Measurements from ENCODE around the gene GNRH2. TPM values are rescaled to one million over a fixed set of nuclear protein-coding genes. Genes with fewer than 3 reads are reported as not detected.

Gene GNRH2
- not detected in 2 replicates for polyA plus RNA-seq

DNA sequence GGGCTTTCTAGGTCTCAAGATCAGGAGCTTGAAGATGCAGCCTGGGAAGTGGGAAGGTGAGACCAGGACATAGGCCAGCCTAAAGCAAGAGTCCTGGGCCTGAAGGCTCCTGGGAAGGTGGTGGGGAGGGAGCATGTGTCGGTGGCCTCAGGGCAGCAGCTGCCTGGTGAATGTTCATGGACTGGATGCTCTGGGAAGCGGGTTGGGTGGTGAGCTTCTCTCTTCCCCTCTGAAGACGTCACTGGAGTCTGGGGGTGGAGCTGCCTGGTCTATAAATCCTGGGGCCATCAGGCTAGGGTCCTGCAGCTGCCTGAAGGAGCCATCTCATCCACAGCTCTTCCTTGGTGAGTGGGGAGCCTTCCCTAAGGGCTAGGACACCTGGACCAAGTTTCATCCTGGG, at the start of gene GNRH2:
Gene GNRH2, plus strand, starts transcription at position 301 of the 400 bp plus-strand sequence. CDS start 793 bp downstream, outside the sequence.

GRCh38 chr20:3045816-3046676, 2.6 kb downstream of the GNRH2 start, which contains the start of gene MRPS26:
TSS of gene MRPS26 (plus strand) at chr20:3046052. CDS start at chr20:3046069, 17 bp downstream.

GRCh38 chr20:3071610-3072529, 28.4 kb downstream of the GNRH2 start, which contains the start of gene OXT:
TSS of gene OXT (plus strand) at chr20:3071620. CDS start at chr20:3071656, 36 bp downstream.

GRCh38 chr20:3084283-3084985, 41.0 kb downstream of the GNRH2 start, which contains the start of gene AVP:
TSS of gene AVP (minus strand) at chr20:3084724. CDS start at chr20:3084674, 50 bp downstream.

Other genes with a start within 250 kb of the GNRH2 start
- not detected in 2 replicates for gene CPXM1, start 243.0 kb upstream of the GNRH2 start, polyA plus RNA-seq
- not detected in 2 replicates for gene C20orf141, start 228.6 kb upstream of the GNRH2 start, polyA plus RNA-seq
- not detected in 2 replicates for gene TMEM239, start 227.3 kb upstream of the GNRH2 start, polyA plus RNA-seq
- 5.4 and 8.8 TPM in 2 replicates for gene PCED1A, start 203.0 kb upstream of the GNRH2 start, polyA plus RNA-seq
- 18.5 and 27.7 TPM in 2 replicates for gene VPS16, start 202.9 kb upstream of the GNRH2 start, polyA plus RNA-seq
- gene PTPRA, start 170.1 kb upstream of the GNRH2 start, polyA plus RNA-seq: 78.7 and 83.9 TPM in 2 replicates
- 17.0 and 27.5 TPM in 2 replicates for gene MRPS26, start 2.4 kb downstream of the GNRH2 start, polyA plus RNA-seq
- not detected in 2 replicates for gene OXT, start 28.0 kb downstream of the GNRH2 start, polyA plus RNA-seq
- gene AVP, start 41.1 kb downstream of the GNRH2 start, polyA plus RNA-seq: not detected in 2 replicates
- gene FASTKD5, start 116.2 kb downstream of the GNRH2 start, polyA plus RNA-seq: 9.1 and 14.6 TPM in 2 replicates
- 1.1 and 3.0 TPM in 2 replicates for gene UBOX5, start 116.2 kb downstream of the GNRH2 start, polyA plus RNA-seq
- gene LZTS3, start 129.9 kb downstream of the GNRH2 start, polyA plus RNA-seq: 1.3 and 5.0 TPM in 2 replicates
- gene DDRGK1, start 161.1 kb downstream of the GNRH2 start, polyA plus RNA-seq: 36.2 and 44.5 TPM in 2 replicates
- 8.6 and 20.5 TPM in 2 replicates for gene ITPA, start 165.9 kb downstream of the GNRH2 start, polyA plus RNA-seq
- gene SLC4A11, start 195.6 kb downstream of the GNRH2 start, polyA plus RNA-seq: 0.34 and 1.2 TPM in 2 replicates